ENCODE results near the gene PDCD4. TPM values are rescaled to one million over a fixed set of nuclear protein-coding genes. Genes with fewer than 3 reads are reported as not detected.

The PDCD4 gene
- total RNA-seq, 6 donors from 2014 or later, result 38.0 to 129 (median 57.1) TPM

DNA sequence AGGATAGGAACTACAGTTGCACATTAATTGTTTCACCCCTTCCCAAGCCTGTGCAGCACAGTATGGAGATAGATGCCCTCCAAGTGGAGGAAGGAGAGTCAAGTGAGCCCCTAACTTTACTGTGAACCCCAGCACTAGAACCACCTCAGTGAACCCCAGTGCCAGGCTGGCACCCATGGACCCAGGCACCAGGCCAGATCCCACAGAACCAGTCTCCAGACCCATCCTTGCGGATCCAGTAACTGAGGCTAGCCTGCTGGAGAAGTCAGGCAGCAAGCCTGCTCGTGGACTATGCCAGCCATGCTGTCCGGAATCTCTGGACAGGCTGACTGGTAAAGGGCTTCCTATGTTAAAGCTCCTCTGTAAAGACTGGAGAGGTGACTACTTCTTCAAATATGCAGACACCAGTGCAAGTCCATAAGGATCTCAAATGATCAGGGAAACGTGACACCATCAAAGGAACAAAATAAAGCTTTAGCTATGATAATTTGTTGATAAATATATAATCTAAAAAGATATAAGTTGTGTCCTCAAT lies 75.4 kb downstream of the PDCD4 start:
- peak in 1 of 2 donors; percentile 1 for DNase-seq

More for the DNA sequence above, 75.4 kb downstream of the PDCD4 start:
- no peak overlapping the region for H3K4me3 ChIP-seq
- H3K27me3 ChIP-seq, result no peaks in the 10 kb centered on the region
- TF ChIP-seq POLR2A (IDR thresholded peaks at IDR 0.05), result no peak
- TF ChIP-seq, protein P1, sequence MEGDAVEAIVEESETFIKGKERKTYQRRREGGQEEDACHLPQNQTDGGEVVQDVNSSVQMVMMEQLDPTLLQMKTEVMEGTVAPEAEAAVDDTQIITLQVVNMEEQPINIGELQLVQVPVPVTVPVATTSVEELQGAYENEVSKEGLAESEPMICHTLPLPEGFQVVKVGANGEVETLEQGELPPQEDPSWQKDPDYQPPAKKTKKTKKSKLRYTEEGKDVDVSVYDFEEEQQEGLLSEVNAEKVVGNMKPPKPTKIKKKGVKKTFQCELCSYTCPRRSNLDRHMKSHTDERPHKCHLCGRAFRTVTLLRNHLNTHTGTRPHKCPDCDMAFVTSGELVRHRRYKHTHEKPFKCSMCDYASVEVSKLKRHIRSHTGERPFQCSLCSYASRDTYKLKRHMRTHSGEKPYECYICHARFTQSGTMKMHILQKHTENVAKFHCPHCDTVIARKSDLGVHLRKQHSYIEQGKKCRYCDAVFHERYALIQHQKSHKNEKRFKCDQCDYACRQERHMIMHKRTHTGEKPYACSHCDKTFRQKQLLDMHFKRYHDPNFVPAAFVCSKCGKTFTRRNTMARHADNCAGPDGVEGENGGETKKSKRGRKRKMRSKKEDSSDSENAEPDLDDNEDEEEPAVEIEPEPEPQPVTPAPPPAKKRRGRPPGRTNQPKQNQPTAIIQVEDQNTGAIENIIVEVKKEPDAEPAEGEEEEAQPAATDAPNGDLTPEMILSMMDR (IDR thresholded peaks at IDR 0.05), result no peak
- no peak for TF ChIP-seq POLR2AphosphoS5 (IDR thresholded peaks at IDR 0.05)
- TF ChIP-seq EP300 (IDR thresholded peaks at IDR 0.05), result no peak
- no peak overlapping the region for H3K27ac ChIP-seq
- H3K9me3 ChIP-seq, result no peaks in the 10 kb centered on the region
- H3K36me3 ChIP-seq, result no peaks in the 10 kb centered on the region
- 73 to 80% methylated on average over 4 of the region's 4 CpGs for WGBS, 2 donors
- peaks cover 0 to 16% (median 4%) of the 10 kb centered on the region in 4 donors for H3K4me1 ChIP-seq
- no peak for ATAC-seq (ENCODE audit: low FRiP score in 2 of 2)

Other genes starting within 250 kb of the PDCD4 start
- gene RBM20, start 227.6 kb upstream of the PDCD4 start, total RNA-seq, result 1 to 10 TPM in 3 of 6 donors, under 1 TPM in 3; 0.11 to 7.5 (median 1.5) TPM
- gene BBIP1, start 47.3 kb downstream of the PDCD4 start, total RNA-seq, result 10 to 100 TPM in 5 of 6 donors, 1 to 10 TPM in 1; 3.4 to 27.4 (median 19.4) TPM
- 100 to 1,000 TPM in 1 of 6 donors, 10 to 100 TPM in 5; 24.2 to 117 (median 41.6) TPM for gene SHOC2, start 47.7 kb downstream of the PDCD4 start, total RNA-seq
- 1 to 10 TPM; 1.5 to 5.6 (median 2.5) TPM for gene ADRA2A, start 205.1 kb downstream of the PDCD4 start, total RNA-seq

Measured in upper lobe of left lung (tissue), 6 donors.